Adrenal gland (tissue), 5 donors: ENCODE results near the gene GJB6.

ENCODE experiments used
- POLR2A ChIP-seq, 2 donors: fragments of 450-650 bp; IDR thresholded peaks; one replicate each; pipeline ENCODE4 v1.6.1; 2017; ENCODE audit warnings: antibody characterized with exemption in 2 of 2, mild to moderate bottlenecking in 2 of 2, moderate library complexity in 1 of 2
- TF ChIP-seq, protein P1 (sequence below), 6 experiments: fragments of 450-650 bp in 4 of 6; fragments of 200-600 bp in 2 of 6; sonication (generic) in 1 of 6; IDR thresholded peaks; 1 replicate in 5 of 6; 2 replicates in 1 of 6; pipeline versions ENCODE4 v1.5.1 to v1.8.0; 2016 to 2021; ENCODE audit warnings: antibody characterized with exemption in 6 of 6, mild to moderate bottlenecking in 2 of 6, moderate library complexity in 1 of 6
- donor health status: DM: no; HTN: no; CAD: no.

DNA sequence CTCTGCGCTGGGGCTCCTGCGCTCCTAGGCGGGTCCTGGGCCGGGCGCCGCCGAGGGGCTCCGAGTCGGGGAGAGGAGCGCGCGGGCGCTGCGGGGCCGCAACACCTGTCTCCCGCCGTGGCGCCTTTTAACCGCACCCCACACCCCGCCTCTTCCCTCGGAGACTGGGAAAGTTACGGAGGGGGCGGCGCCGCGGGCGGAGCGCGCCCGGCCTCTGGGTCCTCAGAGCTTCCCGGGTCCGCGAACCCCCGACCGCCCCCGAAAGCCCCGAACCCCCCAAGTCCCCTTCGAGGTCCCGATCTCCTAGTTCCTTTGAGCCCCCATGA, 39.3 kb downstream of the GJB6 start, which contains the start of gene GJB2:
- TF ChIP-seq, protein P1, sequence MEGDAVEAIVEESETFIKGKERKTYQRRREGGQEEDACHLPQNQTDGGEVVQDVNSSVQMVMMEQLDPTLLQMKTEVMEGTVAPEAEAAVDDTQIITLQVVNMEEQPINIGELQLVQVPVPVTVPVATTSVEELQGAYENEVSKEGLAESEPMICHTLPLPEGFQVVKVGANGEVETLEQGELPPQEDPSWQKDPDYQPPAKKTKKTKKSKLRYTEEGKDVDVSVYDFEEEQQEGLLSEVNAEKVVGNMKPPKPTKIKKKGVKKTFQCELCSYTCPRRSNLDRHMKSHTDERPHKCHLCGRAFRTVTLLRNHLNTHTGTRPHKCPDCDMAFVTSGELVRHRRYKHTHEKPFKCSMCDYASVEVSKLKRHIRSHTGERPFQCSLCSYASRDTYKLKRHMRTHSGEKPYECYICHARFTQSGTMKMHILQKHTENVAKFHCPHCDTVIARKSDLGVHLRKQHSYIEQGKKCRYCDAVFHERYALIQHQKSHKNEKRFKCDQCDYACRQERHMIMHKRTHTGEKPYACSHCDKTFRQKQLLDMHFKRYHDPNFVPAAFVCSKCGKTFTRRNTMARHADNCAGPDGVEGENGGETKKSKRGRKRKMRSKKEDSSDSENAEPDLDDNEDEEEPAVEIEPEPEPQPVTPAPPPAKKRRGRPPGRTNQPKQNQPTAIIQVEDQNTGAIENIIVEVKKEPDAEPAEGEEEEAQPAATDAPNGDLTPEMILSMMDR (IDR thresholded peaks at IDR 0.05), result no peak
- no peak for TF ChIP-seq POLR2A (IDR thresholded peaks at IDR 0.05)
